ENCODE data around the gene ISCU.
A peak's percentile ranks its signal among the peaks of the same experiment; 100 is the strongest.
"Not testable (repeated sequence)": the region's sequence is repeated elsewhere in the genome, so short reads cannot be mapped to it uniquely, and the experiment has no call there.

Gene ISCU

DNA sequence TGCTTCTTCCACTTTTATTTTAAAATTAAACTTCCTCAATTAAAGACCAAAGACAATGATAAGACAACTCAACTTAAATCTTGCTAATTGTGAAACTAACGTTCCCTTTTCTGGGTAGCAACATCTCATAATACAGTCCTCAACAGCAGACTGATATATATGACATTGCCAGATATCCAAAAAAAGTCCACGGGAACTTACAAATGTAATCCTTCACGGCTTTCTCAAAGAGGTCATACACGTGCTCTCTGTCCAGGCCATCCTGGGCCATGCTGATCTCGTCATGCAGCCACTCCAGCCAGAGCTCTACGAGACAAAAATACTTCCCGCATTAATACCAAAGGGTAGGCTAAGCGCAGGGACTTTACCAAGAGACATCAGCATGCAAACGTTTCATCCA lies 14.7 kb upstream of the ISCU start:
- no peak for DNase-seq

DNA sequence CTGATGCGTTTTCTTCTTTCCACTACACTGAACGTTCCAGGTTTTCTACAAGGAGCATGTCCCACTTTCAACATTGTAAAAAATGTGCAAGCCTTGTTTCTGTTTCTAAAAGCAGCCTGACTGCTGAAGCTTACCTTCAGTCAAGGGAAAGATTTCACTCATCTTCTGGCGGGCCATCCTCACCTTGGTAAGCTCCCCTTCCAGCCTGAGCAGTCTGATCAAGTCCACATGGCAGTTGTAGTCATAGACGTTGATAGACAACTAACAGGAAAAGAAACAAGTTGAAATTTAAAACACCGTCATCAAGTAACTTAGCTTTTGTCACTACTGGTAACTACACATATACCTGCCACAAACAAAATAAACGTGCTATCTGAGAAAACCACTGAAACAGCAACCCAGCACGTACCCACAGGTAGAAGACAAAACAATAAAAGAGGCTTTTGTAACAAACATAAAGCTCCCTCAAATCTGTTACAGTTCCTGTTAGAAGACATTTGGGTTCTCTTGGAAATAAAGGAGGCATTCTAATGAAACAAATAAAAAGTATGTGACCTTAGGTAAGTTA lies 13.4 kb upstream of the ISCU start:
- no peak for DNase-seq

GRCh38 chr12:108551535-108551934 lies 10.9 kb upstream of the ISCU start:
- no peak for DNase-seq

GRCh38 chr12:108553799-108554198 lies 8.6 kb upstream of the ISCU start:
- no peak for DNase-seq

- DNase-seq, result not testable (repeated sequence)
Measured at GRCh38 chr12:108555383-108555782, 7.0 kb upstream of the ISCU start.

- no peak for DNase-seq
Measured at GRCh38 chr12:108559007-108559655, 3.3 kb upstream of the ISCU start.

DNA sequence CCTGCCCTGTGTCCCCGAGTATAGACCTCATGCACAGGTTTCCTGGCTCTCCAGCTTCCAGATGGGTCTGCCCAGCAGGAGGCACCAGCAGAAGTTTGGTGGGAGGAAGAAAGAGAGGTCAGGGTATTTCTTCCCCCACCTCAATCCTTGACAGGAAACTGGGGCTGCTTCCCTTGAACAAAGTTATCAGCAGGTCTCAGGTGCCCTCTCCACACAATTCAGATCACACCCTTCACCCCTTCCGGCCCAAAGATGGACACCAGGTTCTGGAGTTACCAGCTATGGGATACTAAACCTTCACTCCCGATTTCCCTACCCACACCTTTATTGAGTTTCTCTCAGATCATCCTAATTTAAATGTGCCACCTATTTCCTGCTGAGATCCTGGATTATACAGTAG lies 2.6 kb upstream of the ISCU start:
- DNase-seq, result no peak

DNA sequence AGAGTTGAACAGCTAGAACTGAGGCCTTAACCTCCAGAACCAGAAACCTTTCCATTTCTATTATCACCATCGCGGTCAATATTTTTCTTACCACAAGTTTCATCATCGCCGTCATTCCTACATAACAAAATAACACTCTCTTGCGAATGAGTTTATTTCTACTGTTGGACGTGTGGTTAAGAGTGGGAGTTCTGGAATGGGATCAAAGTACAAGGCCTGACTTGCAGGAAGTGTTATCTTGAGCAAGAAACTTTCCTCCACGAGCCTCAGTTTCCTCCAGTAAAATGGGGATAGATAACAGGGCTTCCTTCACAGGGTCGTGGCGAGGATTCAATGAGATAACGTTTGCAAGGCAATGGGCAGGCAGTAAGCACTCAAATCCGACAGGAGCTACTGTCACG lies 2.1 kb upstream of the ISCU start:
- no peak for DNase-seq

- DNase-seq, result peak; percentile 68
Measured at GRCh38 chr12:108560752-108561719, 1.4 kb upstream of the ISCU start, which contains the start of gene SART3. TSS of gene SART3 (minus strand) at chr12:108561173. CDS start at chr12:108561154, 19 bp downstream.

DNA sequence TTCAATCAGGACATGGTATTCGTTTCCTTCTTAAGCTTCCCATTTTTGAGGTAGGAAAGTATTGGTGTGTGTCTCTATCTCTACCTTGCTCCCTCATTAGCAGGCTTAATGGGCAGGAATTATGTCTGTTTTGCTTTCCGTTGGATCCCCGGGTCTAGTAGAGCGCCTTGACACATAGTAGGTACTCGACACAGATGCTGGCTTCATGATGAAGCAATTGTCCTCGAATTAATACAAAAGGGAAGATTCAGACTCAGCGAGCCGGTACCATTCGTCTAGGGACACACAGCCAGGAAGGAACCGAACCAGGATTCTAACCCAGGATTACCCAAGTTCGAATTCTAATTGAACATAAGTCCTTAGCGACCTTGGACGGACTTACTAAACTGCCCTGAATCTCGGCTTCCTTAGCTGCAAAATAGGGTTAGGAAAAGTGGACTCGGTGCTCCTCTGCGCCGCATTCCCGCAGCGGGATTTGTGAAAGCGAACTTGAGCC lies 496 bp upstream of the ISCU start:
- no peak for DNase-seq

- peak; percentile 69 for DNase-seq
Measured at GRCh38 chr12:108563136-108563803, 874 bp downstream of the ISCU start.

- no peak for DNase-seq
Measured at GRCh38 chr12:108563804-108564151, 1.4 kb downstream of the ISCU start.

- DNase-seq, result no peak
Measured at GRCh38 chr12:108564724-108565123, 2.3 kb downstream of the ISCU start.

DNA sequence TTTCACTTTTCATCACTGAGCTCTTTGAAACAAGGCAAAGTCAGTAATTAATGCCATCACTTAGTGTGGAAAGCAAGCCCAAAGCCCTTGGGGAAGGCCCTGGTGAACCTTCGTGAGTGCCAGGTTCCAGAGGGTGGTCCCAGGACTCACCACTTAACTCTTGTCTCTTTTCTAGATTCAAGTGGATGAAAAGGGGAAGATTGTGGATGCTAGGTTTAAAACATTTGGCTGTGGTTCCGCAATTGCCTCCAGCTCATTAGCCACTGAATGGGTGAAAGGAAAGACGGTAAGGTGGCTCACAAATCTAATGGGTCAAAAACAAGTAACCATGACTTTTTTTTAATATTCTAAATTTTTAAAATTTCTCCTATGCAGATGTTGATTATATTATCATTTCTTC lies 2.8 kb downstream of the ISCU start:
- DNase-seq, result no peak

GRCh38 chr12:108565976-108566375 lies 3.6 kb downstream of the ISCU start:
- DNase-seq, result no peak

DNA sequence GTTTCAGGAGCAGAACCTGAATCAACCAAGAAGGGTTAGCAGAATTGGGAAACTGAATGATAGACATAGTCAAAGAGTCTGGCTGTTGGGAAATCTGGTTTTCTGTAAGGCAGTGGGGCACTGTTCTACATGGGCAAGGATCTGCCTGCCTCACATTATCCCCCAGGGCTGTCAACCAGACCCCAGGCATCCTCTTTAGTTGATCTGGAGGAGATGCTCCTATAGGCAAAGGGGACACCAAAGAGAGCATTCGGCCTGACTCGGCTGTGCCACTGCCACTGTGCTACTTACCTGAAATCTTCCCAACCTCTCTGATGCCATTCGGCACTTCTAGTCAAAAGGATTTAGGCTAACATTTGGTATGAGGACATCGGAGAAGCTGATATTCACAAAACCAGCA lies 4.1 kb downstream of the ISCU start:
- DNase-seq, result no peak

- DNase-seq, result no peak
Measured at GRCh38 chr12:108567406-108568337, 5.3 kb downstream of the ISCU start.

GRCh38 chr12:108568338-108569154 lies 6.2 kb downstream of the ISCU start:
- no peak for DNase-seq

- no peak for DNase-seq
Measured at GRCh38 chr12:108570743-108571608, 8.6 kb downstream of the ISCU start.

DNA sequence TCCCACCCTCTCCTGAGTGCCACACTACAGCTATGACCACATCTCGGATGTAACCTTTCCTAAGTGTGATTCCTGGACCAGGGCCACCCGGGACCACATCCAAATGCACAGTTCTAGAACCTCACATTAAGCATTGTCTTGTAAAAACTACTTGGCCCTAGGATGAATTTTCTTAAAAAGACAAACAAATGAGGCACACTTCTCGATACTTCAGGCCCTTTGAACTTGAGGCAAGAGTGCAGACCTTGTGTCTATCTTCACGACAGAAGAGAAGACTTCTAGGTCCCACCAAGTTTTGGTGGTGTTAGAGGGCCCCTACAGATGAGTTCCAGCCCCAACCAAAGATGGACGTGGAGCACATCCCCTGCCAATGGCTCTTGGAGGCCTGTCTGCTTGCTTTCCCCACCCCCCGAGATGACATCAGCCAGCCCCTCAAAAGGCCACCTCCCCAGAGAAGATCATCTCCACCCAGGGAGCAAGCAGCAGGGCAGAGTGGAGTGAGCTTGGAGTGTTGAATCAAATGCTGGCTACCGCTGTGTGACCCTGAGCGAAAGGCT lies 9.3 kb downstream of the ISCU start:
- DNase-seq, result no peak
